WTC11 (cell line): ENCODE measurements around the gene ATP6V1C2. TPM values are rescaled to one million over a fixed set of nuclear protein-coding genes. Genes with fewer than 3 reads are reported as not detected.
A peak's percentile ranks its signal among the peaks of the same experiment; 100 is the strongest.

Experiments
- ATAC-seq: fragments of 200-7000 bp; cut with Tn5 transposase; 2 replicates; pipeline ENCODE4 v1.10.0; 2021; ENCODE audit warnings: mild to moderate bottlenecking, moderate library complexity
- CTCF ChIA-PET: fragments of 300-600 bp; sonication (Branson Sonifier 250); formaldehyde crosslinking; loops from one replicate; lab custom pipeline; 2021; ENCODE audit warnings: antibody characterized with exemption; lab: Charles Lee
- POLR2A ChIA-PET: fragments of 350-600 bp; sonication (Branson Sonifier 250); formaldehyde crosslinking; loops from one replicate; lab custom pipeline; 2021; ENCODE audit warnings: antibody characterized with exemption; lab: Charles Lee
- DNase-seq: peaks from one replicate; pipeline ENCODE4 v3.0.0; 2021; ENCODE audit warnings: low spot score
- H3K27ac Mint-ChIP-seq: 2 replicates; pipeline ENCODE4 v1.8.0; 2021; ENCODE audit warnings: mixed read lengths
- H3K27me3 Mint-ChIP-seq: 2 replicates; pipeline ENCODE4 v1.8.0; 2021; ENCODE audit warnings: low read depth, mild to moderate bottlenecking, moderate library complexity, mixed read lengths
- H3K36me3 Mint-ChIP-seq: 2 replicates; pipeline ENCODE4 v1.8.0; 2021; ENCODE audit warnings: mixed read lengths
- H3K4me1 Mint-ChIP-seq: 2 replicates; pipeline ENCODE4 v1.8.0; 2022; ENCODE audit warnings: mixed read lengths
- H3K4me3 Mint-ChIP-seq: 2 replicates; pipeline ENCODE4 v1.8.0; 2021; ENCODE audit warnings: mild to moderate bottlenecking, moderate library complexity, mixed read lengths
- H3K9me3 Mint-ChIP-seq: 2 replicates; pipeline ENCODE4 v1.8.0; 2021; ENCODE audit warnings: mixed read lengths
- ATF1 ChIP-seq: sonication (generic); formaldehyde crosslinking; IDR thresholded peaks from 2 replicates; pipeline ENCODE4 v1.8.1; 2023; ENCODE audit warnings: mild to moderate bottlenecking, moderate library complexity, missing genetic modification reagents
- CTCF ChIP-seq: fragments of 200-600 bp; IDR thresholded peaks from 2 replicates; pipeline ENCODE4 v1.8.0; 2022; ENCODE audit warnings: antibody characterized with exemption
- EMX1 ChIP-seq: fragments of 250-450 bp; sonication (Bioruptor Pico); IDR thresholded peaks from 2 replicates; pipeline ENCODE4 v1.8.0; 2021; ENCODE audit warnings: mild to moderate bottlenecking
- MAX ChIP-seq: sonication (generic); formaldehyde crosslinking; IDR thresholded peaks from 2 replicates; pipeline ENCODE4 v1.8.0; 2022; ENCODE audit warnings: mild to moderate bottlenecking, missing genetic modification reagents
- MXD4 ChIP-seq: fragments of 250-450 bp; sonication (Bioruptor Pico); IDR thresholded peaks from 2 replicates; pipeline ENCODE4 v1.8.0; 2021; ENCODE audit warnings: mild to moderate bottlenecking, moderate library complexity, borderline replicate concordance
- NFYB ChIP-seq: sonication (generic); formaldehyde crosslinking; conservative IDR thresholded peaks from 2 replicates; pipeline ENCODE4 v1.8.0; 2022; ENCODE audit warnings: low read depth, missing genetic modification reagents
- NR3C1 ChIP-seq: sonication (generic); formaldehyde crosslinking; conservative IDR thresholded peaks from 2 replicates; pipeline ENCODE4 v1.8.1; 2023; ENCODE audit warnings: low read depth, mild to moderate bottlenecking, missing genetic modification reagents
- SMAD4 ChIP-seq: sonication (generic); formaldehyde crosslinking; IDR thresholded peaks from 2 replicates; pipeline ENCODE4 v1.8.0; 2022; ENCODE audit warnings: mild to moderate bottlenecking, missing genetic modification reagents
- USF1 ChIP-seq: sonication (generic); formaldehyde crosslinking; IDR thresholded peaks from 2 replicates; pipeline ENCODE4 v1.8.0; 2022; ENCODE audit warnings: mild to moderate bottlenecking, missing genetic modification reagents
- ZNF121 ChIP-seq: sonication (generic); formaldehyde crosslinking; IDR thresholded peaks from 2 replicates; pipeline ENCODE4 v1.8.0; 2023; ENCODE audit warnings: missing genetic modification reagents
- ZNF232 ChIP-seq: sonication (generic); formaldehyde crosslinking; IDR thresholded peaks from 2 replicates; pipeline ENCODE4 v1.8.0; 2022; ENCODE audit warnings: mild to moderate bottlenecking, missing genetic modification reagents
- ZNF317 ChIP-seq: sonication (generic); formaldehyde crosslinking; IDR thresholded peaks from 2 replicates; pipeline ENCODE4 v1.8.1; 2023; ENCODE audit warnings: low read depth, mild to moderate bottlenecking, moderate library complexity, missing genetic modification reagents, borderline replicate concordance
- total RNA-seq: library from RNA; stranded (reverse); gene quantifications from 3 replicates; pipeline ENCODE4 v1.2.3, GENCODE V29; 2021
- TF ChIP-seq, protein P1 (sequence below): fragments of 250-450 bp; sonication (Bioruptor Pico); IDR thresholded peaks from 2 replicates; pipeline ENCODE4 v1.9.0; 2021; ENCODE audit warnings: mild to moderate bottlenecking, borderline replicate concordance
- TF ChIP-seq, protein P2 (sequence below): sonication (generic); formaldehyde crosslinking; IDR thresholded peaks from 2 replicates; pipeline ENCODE4 v1.8.1; 2022; ENCODE audit warnings: mild to moderate bottlenecking, moderate library complexity, missing genetic modification reagents
- TF ChIP-seq, protein P3 (sequence below): sonication (generic); formaldehyde crosslinking; conservative IDR thresholded peaks from 2 replicates; pipeline ENCODE4 v1.8.1; 2023; ENCODE audit warnings: mild to moderate bottlenecking, low read depth, missing genetic modification reagents, moderate library complexity
- TF ChIP-seq, protein P4 (sequence below): sonication (generic); formaldehyde crosslinking; IDR thresholded peaks from 2 replicates; pipeline ENCODE4 v1.8.0; 2022; ENCODE audit warnings: mild to moderate bottlenecking, missing genetic modification reagents
- TF ChIP-seq, protein P5 (sequence below): fragments of 250-450 bp; sonication (Bioruptor Pico); conservative IDR thresholded peaks from 2 replicates; pipeline ENCODE4 v1.9.0; 2021; ENCODE audit warnings: mild to moderate bottlenecking

Gene ATP6V1C2
- total RNA-seq, 1 experiment from 2014 or later: 0.42 TPM

GRCh38 chr2:10802657-10803056 lies 81.2 kb downstream of the ATP6V1C2 start:
- Mint-ChIP-seq H3K36me3 (peaks cover 49% of the 10 kb centered on the region), H3K9me3 (no peaks in the 10 kb centered on the region; the same call in 1 of the 2 replicates), H3K27ac (peak overlapping the region; percentile 17; the same call in 1 of the 2 replicates), H3K27me3 (no peaks in the 10 kb centered on the region), H3K4me1 (peaks cover 16% of the 10 kb centered on the region), H3K4me3 (no peak overlapping the region)
- TF ChIP-seq, protein P1, sequence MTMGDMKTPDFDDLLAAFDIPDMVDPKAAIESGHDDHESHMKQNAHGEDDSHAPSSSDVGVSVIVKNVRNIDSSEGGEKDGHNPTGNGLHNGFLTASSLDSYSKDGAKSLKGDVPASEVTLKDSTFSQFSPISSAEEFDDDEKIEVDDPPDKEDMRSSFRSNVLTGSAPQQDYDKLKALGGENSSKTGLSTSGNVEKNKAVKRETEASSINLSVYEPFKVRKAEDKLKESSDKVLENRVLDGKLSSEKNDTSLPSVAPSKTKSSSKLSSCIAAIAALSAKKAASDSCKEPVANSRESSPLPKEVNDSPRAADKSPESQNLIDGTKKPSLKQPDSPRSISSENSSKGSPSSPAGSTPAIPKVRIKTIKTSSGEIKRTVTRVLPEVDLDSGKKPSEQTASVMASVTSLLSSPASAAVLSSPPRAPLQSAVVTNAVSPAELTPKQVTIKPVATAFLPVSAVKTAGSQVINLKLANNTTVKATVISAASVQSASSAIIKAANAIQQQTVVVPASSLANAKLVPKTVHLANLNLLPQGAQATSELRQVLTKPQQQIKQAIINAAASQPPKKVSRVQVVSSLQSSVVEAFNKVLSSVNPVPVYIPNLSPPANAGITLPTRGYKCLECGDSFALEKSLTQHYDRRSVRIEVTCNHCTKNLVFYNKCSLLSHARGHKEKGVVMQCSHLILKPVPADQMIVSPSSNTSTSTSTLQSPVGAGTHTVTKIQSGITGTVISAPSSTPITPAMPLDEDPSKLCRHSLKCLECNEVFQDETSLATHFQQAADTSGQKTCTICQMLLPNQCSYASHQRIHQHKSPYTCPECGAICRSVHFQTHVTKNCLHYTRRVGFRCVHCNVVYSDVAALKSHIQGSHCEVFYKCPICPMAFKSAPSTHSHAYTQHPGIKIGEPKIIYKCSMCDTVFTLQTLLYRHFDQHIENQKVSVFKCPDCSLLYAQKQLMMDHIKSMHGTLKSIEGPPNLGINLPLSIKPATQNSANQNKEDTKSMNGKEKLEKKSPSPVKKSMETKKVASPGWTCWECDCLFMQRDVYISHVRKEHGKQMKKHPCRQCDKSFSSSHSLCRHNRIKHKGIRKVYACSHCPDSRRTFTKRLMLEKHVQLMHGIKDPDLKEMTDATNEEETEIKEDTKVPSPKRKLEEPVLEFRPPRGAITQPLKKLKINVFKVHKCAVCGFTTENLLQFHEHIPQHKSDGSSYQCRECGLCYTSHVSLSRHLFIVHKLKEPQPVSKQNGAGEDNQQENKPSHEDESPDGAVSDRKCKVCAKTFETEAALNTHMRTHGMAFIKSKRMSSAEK: no peak
- no peak for TF ChIP-seq ZNF121 (CRISPR knock-in tag)
- TF ChIP-seq SMAD4 (CRISPR knock-in tag): no peak
- TF ChIP-seq ATF1: no peak
- TF ChIP-seq, protein P2, sequence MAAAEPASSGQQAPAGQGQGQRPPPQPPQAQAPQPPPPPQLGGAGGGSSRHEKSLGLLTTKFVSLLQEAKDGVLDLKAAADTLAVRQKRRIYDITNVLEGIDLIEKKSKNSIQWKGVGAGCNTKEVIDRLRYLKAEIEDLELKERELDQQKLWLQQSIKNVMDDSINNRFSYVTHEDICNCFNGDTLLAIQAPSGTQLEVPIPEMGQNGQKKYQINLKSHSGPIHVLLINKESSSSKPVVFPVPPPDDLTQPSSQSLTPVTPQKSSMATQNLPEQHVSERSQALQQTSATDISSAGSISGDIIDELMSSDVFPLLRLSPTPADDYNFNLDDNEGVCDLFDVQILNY (CRISPR knock-in tag): no peak
- TF ChIP-seq USF1 (CRISPR knock-in tag): no peak
- no peak for TF ChIP-seq CTCF
- TF ChIP-seq, protein P3, sequence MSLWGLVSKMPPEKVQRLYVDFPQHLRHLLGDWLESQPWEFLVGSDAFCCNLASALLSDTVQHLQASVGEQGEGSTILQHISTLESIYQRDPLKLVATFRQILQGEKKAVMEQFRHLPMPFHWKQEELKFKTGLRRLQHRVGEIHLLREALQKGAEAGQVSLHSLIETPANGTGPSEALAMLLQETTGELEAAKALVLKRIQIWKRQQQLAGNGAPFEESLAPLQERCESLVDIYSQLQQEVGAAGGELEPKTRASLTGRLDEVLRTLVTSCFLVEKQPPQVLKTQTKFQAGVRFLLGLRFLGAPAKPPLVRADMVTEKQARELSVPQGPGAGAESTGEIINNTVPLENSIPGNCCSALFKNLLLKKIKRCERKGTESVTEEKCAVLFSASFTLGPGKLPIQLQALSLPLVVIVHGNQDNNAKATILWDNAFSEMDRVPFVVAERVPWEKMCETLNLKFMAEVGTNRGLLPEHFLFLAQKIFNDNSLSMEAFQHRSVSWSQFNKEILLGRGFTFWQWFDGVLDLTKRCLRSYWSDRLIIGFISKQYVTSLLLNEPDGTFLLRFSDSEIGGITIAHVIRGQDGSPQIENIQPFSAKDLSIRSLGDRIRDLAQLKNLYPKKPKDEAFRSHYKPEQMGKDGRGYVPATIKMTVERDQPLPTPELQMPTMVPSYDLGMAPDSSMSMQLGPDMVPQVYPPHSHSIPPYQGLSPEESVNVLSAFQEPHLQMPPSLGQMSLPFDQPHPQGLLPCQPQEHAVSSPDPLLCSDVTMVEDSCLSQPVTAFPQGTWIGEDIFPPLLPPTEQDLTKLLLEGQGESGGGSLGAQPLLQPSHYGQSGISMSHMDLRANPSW (CRISPR knock-in tag): no peak
- TF ChIP-seq NFYB (CRISPR knock-in tag): no peak
- TF ChIP-seq, protein P4, sequence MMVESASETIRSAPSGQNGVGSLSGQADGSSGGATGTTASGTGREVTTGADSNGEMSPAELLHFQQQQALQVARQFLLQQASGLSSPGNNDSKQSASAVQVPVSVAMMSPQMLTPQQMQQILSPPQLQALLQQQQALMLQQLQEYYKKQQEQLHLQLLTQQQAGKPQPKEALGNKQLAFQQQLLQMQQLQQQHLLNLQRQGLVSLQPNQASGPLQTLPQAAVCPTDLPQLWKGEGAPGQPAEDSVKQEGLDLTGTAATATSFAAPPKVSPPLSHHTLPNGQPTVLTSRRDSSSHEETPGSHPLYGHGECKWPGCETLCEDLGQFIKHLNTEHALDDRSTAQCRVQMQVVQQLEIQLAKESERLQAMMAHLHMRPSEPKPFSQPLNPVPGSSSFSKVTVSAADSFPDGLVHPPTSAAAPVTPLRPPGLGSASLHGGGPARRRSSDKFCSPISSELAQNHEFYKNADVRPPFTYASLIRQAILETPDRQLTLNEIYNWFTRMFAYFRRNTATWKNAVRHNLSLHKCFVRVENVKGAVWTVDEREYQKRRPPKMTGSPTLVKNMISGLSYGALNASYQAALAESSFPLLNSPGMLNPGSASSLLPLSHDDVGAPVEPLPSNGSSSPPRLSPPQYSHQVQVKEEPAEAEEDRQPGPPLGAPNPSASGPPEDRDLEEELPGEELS (CRISPR knock-in tag): no peak
- TF ChIP-seq MXD4 (CRISPR knock-in tag): no peak
- TF ChIP-seq NR3C1: no peak
- TF ChIP-seq, protein P5, sequence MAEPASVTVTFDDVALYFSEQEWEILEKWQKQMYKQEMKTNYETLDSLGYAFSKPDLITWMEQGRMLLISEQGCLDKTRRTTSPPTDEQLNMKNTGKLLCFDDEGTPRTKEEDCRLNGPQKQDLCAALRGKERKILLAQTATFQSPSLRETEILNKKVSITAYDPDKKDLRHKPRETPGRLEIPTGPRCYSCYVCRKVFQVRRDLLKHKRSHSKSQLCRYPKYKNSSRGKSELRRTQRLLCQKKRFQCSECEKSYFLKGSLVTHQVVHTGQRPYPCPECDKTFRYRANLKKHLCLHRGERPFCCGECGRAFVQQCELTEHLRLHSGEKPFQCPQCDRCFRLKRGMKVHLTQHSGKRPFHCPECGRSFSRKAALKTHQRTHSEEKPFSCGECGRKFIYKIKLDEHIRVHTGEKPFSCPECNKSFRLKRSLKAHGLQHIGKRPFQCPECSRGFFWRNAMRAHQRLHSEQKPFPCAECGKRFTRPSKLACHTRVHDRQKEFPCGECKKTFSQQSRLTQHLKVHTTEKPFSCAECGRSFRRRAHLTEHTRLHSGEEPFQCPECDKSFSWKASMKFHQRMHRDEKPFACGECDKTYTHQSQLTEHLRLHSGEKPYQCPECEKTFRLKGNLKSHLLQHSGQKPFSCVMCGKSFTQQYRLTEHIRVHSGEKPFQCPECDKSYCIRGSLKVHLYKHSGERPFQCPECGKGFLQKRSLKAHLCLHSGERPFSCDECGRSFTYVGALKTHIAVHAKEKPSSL (CRISPR knock-in tag): no peak
- TF ChIP-seq MAX (CRISPR knock-in tag): no peak
- no peak for TF ChIP-seq EMX1 (CRISPR knock-in tag)
- no peak for TF ChIP-seq ZNF232 (CRISPR knock-in tag)
- TF ChIP-seq ZNF317 (CRISPR knock-in tag): no peak
- ATAC-seq (no peak), DNase-seq (no peak)
- CTCF ChIA-PET: no interaction called here
- POLR2A ChIA-PET: no interaction called here
